Prostate gland (tissue), 2 donors: Measurements from ENCODE around the gene LCE4A.

Experiments
- POLR2A ChIP-seq: fragments of 450-650 bp; IDR thresholded peaks from one replicate; pipeline ENCODE4 v1.6.1; 2016; ENCODE audit warnings: antibody characterized with exemption, mild to moderate bottlenecking
- POLR2AphosphoS5 ChIP-seq: sonication (generic); formaldehyde crosslinking; IDR thresholded peaks from one replicate; pipeline ENCODE4 v1.6.1; 2017; ENCODE audit warnings: antibody characterized with exemption
- TF ChIP-seq, protein P1 (sequence below), 4 experiments: fragments of 200-600 bp in 2 of 4; fragments of 450-650 bp in 2 of 4; sonication (generic) in 2 of 4; IDR thresholded peaks; 1 replicate in 3 of 4; 2 replicates in 1 of 4; pipeline ENCODE4 v1.5.1; 2016 to 2019; ENCODE audit warnings: antibody characterized with exemption in 4 of 4, mild to moderate bottlenecking in 2 of 4, moderate library complexity in 2 of 4

GRCh38 chr1:152745765-152746444, 37.9 kb downstream of the LCE4A start:
- TF ChIP-seq, protein P1, sequence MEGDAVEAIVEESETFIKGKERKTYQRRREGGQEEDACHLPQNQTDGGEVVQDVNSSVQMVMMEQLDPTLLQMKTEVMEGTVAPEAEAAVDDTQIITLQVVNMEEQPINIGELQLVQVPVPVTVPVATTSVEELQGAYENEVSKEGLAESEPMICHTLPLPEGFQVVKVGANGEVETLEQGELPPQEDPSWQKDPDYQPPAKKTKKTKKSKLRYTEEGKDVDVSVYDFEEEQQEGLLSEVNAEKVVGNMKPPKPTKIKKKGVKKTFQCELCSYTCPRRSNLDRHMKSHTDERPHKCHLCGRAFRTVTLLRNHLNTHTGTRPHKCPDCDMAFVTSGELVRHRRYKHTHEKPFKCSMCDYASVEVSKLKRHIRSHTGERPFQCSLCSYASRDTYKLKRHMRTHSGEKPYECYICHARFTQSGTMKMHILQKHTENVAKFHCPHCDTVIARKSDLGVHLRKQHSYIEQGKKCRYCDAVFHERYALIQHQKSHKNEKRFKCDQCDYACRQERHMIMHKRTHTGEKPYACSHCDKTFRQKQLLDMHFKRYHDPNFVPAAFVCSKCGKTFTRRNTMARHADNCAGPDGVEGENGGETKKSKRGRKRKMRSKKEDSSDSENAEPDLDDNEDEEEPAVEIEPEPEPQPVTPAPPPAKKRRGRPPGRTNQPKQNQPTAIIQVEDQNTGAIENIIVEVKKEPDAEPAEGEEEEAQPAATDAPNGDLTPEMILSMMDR (IDR thresholded peaks at IDR 0.05): no peak
- TF ChIP-seq POLR2A (no peak), POLR2AphosphoS5 (no peak)
